ENCODE measurements around the gene TREML4.

GRCh38 chr6:41229721-41230120, 1.6 kb downstream of the TREML4 start:
- TF ChIP-seq, protein P1, sequence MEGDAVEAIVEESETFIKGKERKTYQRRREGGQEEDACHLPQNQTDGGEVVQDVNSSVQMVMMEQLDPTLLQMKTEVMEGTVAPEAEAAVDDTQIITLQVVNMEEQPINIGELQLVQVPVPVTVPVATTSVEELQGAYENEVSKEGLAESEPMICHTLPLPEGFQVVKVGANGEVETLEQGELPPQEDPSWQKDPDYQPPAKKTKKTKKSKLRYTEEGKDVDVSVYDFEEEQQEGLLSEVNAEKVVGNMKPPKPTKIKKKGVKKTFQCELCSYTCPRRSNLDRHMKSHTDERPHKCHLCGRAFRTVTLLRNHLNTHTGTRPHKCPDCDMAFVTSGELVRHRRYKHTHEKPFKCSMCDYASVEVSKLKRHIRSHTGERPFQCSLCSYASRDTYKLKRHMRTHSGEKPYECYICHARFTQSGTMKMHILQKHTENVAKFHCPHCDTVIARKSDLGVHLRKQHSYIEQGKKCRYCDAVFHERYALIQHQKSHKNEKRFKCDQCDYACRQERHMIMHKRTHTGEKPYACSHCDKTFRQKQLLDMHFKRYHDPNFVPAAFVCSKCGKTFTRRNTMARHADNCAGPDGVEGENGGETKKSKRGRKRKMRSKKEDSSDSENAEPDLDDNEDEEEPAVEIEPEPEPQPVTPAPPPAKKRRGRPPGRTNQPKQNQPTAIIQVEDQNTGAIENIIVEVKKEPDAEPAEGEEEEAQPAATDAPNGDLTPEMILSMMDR (IDR thresholded peaks at IDR 0.05) = no peak
- TF ChIP-seq POLR2A (IDR thresholded peaks at IDR 0.05) = no peak

All from thyroid gland (tissue), 4 donors.